GM19463 (cell line): ENCODE data around the gene ZKSCAN4.

Source experiments
- ATAC-seq: cut with Tn5 transposase; IDR thresholded peaks from one replicate; pipeline ENCODE4 v1.9.1; 2021; ENCODE audit warnings: mild to moderate bottlenecking, moderate library complexity; ENCODE audit not compliant: unreplicated experiment

ZKSCAN4 gene

GRCh38 chr6:28209753-28210535 lies 42.1 kb downstream of the ZKSCAN4 start:
- no peak for ATAC-seq

- no peak for ATAC-seq
Measured at GRCh38 chr6:28208111-28208659, 43.9 kb downstream of the ZKSCAN4 start.

DNA sequence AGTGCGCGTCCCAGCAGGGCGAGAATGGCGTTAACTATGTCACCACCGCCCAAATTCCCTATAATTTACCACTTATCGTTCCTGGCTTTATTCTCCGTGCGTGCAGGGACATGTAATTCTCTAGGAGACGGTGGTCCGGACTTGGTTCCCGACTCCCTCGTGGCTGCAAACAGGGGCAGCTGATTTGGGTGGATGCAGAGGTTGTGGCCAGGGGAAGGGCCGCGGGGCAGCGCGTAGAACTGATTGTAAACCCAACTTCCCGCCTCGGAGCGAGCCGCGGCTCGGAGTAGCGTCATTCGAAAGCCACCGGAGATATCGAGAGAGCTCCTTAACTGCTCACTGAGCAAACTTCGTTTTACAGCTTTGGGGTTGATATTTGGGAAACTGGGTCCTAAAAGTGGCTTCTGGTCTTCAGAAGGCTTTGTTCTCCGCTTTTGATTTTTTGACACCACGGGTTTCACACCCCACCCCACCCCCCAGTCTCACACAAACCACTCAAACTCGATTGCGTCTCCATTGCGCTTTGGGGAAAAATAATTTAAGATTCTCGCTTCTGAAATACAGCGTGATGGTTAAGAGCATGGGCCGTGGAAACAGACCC lies 44.5 kb downstream of the ZKSCAN4 start:
- peak; percentile 41 for ATAC-seq

DNA sequence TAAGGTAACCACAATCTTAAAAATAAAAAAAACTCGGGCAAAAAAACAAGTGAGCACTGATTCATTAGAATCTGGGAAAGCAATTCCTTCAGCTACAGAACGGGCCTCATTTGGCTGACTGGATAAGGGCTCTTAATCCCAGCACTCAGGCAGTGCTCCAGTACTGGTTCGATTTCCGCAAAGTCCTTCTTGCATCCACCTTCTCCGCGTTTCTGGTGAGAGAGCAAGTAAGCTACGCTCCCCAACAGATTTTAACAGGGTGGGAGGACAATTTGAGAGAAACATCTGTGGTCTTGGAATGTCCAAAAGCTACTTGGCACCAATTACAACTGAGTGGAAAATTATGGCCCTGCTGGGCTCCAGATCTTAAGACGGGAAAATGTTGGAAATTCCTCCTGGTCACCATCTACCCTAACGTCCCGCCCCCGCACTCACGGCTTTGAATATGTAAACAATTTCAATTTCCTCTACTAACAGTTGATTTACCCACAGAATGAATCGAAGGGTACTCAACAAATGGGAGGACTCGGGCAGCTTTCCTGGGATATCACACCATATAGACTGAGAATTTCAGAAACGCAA lies 45.0 kb downstream of the ZKSCAN4 start:
- ATAC-seq = no peak

DNA sequence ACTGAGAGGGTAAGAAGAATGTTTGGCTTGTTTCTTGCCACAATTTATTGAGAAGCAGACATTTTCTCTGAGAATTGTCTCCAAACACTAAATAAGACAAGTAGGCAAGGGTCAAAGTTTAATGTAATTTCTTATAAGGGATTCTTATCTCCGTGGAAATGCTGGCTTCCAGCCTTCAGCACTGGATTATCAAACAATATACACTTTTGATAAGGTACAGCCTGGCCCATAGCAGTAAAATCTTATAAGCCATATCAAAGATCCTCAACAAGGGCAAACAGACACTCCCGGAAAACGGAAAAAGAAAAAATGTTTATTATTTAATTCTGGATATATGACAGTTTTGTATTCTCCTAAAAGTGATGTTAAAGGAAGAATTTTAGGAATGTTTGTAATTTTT lies 45.5 kb downstream of the ZKSCAN4 start:
- ATAC-seq = no peak

GRCh38 chr6:28205879-28206278 lies 46.2 kb downstream of the ZKSCAN4 start:
- no peak for ATAC-seq

GRCh38 chr6:28203201-28203600 lies 48.9 kb downstream of the ZKSCAN4 start:
- ATAC-seq = no peak

- no peak for ATAC-seq
Measured at GRCh38 chr6:28200020-28200419, 52.0 kb downstream of the ZKSCAN4 start.
